AG09309 (cell line): ENCODE data around the gene ZYX.

Experiments used
- DNase-seq: peaks from one replicate; pipeline ENCODE4 v3.0.0-alpha.2; 2010; ENCODE audit warnings: low read depth
- H3K4me3 ChIP-seq: 2 replicates; pipeline ENCODE4 v1.5.1; 2011; ENCODE audit warnings: mild to moderate bottlenecking, low read depth, low read length, moderate library complexity; ENCODE audit not compliant: control insufficient read depth
- CTCF ChIP-seq: IDR thresholded peaks from 2 replicates; pipeline ENCODE4 v1.5.1; 2011; ENCODE audit warnings: mild to moderate bottlenecking, low read depth, low read length, inconsistent platforms; ENCODE audit not compliant: insufficient read depth, control insufficient read depth; ENCODE audit errors: missing control alignments

Gene ZYX

GRCh38 chr7:143362131-143363015 is 18.8 kb upstream of the ZYX start, which contains the start of gene FAM131B:
TSS of gene FAM131B (minus strand) at chr7:143362713. CDS start at chr7:143362603, 110 bp downstream.
- TF ChIP-seq CTCF = no peak
- DNase-seq = no peak
- H3K4me3 ChIP-seq = peak within 1 kb of the TSS; percentile 56

- no peak for DNase-seq
- peak overlapping the region; percentile 2 for H3K4me3 ChIP-seq
- TF ChIP-seq CTCF = no peak
Measured at GRCh38 chr7:143363016-143363937, 17.9 kb upstream of the ZYX start.

- no peak for DNase-seq
- no peak for TF ChIP-seq CTCF
- no peak overlapping the region for H3K4me3 ChIP-seq
Measured at GRCh38 chr7:143367972-143368371, 13.2 kb upstream of the ZYX start.

GRCh38 chr7:143368387-143368786 is 12.8 kb upstream of the ZYX start:
- TF ChIP-seq CTCF = no peak
- no peak for DNase-seq
- no peak overlapping the region for H3K4me3 ChIP-seq

- no peak for TF ChIP-seq CTCF
- H3K4me3 ChIP-seq = no peak overlapping the region
- DNase-seq = no peak
Measured at GRCh38 chr7:143369678-143370651, 11.2 kb upstream of the ZYX start.
